ENCODE results near the gene CCT8.
"Not testable (repeated sequence)": the region's sequence is repeated elsewhere in the genome, so short reads cannot be mapped to it uniquely, and the experiment has no call there.

Gene CCT8

DNA sequence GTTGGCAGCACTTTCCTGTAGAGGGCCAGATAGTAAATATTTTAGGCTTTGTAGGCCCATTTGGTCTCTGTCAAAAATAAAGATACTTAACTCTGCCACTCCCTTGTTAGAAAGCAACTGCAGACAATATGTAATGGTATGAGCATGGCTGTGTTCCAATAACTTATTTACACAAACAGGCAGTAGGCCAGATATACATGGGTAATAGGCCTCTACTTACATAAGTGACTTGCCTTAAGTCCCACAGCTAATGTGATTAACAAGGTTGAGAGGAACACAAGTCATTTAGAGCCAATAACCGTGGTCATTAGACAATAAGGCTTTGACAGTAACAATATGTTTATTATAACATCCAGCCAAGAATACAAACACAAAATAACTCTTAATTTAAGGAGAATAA is 17.4 kb downstream of the CCT8 start:
- Mint-ChIP-seq H3K4me3 (no peak overlapping the region), H3K36me3 (peaks cover 20% of the 10 kb centered on the region)
- ATAC-seq, result no peak

DNA sequence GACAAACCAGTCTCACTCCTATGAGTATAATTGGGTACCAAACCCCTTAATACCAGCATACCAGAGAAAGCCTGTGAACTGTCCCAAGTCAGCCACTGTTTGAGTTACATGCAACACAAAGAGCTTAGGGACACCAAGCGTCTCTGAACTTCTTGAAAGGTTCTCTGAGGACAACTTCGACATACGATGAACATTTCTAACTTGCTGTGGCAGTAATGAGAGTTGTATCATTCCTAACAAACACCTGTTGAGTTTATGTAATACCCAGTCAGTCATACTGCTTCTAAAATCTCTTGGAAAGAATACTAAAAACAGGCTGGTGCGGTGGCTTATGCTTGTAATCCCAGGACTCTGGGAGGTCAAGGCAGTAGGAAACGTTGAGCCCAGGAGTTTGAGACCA is 18.4 kb downstream of the CCT8 start:
- Mint-ChIP-seq H3K27ac (no peak overlapping the region), H3K4me3 (no peak overlapping the region), H3K36me3 (peaks cover 18% of the 10 kb centered on the region), H3K9me3 (no peaks in the 10 kb centered on the region), H3K27me3 (no peaks in the 10 kb centered on the region), H3K4me1 (no peaks in the 10 kb centered on the region)
- no peak for ATAC-seq

More for the DNA sequence above, 17.4 kb downstream of the CCT8 start:
- H3K9me3 Mint-ChIP-seq, result no peaks in the 10 kb centered on the region
- H3K4me1 Mint-ChIP-seq, result no peaks in the 10 kb centered on the region
- H3K27ac Mint-ChIP-seq, result no peak overlapping the region
- no peaks in the 10 kb centered on the region for H3K27me3 Mint-ChIP-seq

DNA sequence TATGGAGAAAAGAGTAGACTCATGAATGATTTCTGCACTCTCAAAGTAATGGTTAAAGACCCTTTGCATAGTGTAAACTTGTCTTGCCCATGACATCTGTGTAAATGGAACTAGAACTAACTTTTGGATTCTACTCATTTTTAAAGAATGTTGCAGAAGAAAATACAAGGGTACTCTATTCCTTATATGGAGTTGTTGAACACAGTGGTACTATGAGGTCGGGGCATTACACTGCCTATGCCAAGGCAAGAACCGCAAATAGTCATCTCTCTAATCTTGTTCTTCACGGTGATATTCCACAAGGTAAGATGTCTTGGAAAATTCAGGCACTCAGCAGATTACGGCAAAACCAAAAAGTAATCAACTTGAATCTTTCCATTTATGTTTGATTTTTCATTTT is 19.8 kb downstream of the CCT8 start:
- Mint-ChIP-seq H3K9me3 (no peaks in the 10 kb centered on the region), H3K27ac (no peak overlapping the region), H3K4me3 (no peak overlapping the region), H3K36me3 (peaks cover 30% of the 10 kb centered on the region), H3K4me1 (no peaks in the 10 kb centered on the region), H3K27me3 (no peaks in the 10 kb centered on the region)
- no peak for ATAC-seq

DNA sequence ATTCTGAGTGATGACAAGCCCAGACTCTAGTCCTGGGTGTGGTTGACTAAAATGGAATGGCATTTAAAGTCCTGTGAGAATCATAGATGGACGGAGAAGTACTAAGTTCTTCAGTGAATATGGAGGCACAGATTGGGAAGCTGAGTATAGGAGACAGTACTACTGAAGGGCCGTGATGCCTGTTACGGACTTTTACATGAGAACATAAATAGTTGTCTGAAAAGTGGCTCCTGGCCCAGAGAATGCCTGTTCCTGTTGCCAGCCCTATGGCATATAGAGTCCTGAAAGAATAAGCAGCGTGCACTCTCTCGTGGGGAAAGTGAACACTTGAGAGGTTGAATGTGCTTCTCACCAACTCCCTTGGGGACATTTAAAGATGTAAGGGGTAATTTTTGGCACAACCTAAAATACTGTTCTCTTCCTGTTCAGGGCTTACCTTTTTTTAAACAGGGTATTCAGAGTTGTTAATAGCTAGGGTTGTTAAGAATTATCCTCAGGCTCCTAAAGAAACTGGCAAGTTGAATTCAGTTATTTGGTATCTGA is 20.4 kb downstream of the CCT8 start:
- H3K4me1 Mint-ChIP-seq, result no peaks in the 10 kb centered on the region
- H3K4me3 Mint-ChIP-seq, result no peak overlapping the region
- no peaks in the 10 kb centered on the region for H3K9me3 Mint-ChIP-seq
- no peaks in the 10 kb centered on the region for H3K27me3 Mint-ChIP-seq
- H3K36me3 Mint-ChIP-seq, result peaks cover 32% of the 10 kb centered on the region
- peak; percentile 43 for ATAC-seq
- H3K27ac Mint-ChIP-seq, result no peak overlapping the region

DNA sequence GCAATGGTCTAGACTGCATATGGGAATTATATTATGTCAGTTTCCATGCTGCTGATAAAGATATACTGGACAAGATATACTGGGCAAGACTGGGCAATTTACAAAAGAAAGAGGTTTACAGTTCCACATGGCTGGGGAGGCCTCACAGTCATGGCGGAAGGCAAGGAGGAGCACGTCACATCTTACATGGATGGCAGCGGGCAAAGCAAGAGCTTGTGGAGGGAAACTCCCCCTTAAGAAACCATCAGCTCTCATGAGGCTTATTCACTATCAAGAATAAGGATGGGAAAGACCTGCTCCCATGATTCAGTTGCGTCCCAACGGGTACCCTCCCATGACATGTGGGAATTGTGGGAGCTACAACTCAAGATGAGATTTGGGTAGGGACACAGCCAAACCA is 21.2 kb downstream of the CCT8 start:
- Mint-ChIP-seq H3K9me3 (no peaks in the 10 kb centered on the region), H3K36me3 (peaks cover 36% of the 10 kb centered on the region), H3K27me3 (no peaks in the 10 kb centered on the region), H3K4me1 (no peaks in the 10 kb centered on the region), H3K27ac (no peak overlapping the region), H3K4me3 (no peak overlapping the region)
- no peak for ATAC-seq

DNA sequence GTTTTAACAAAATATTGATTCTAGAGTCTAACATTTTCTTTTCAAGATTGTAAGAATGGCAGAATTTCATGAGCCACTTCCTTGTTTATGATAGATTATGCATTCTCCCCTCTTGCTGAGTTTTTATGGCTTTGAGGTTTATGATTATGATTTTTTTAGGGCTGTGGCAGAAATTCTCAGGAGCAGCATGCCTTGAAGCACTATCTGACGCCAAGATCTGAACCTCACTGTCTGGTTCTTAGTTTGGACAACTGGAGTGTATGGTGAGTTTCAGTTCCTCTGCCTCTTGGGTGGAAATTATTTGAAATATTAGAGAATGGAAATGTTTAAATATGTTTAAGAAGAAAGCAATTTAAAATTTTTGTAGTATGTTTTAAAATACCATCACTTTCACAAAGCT is 38.8 kb downstream of the CCT8 start:
- Mint-ChIP-seq H3K27me3 (no peaks in the 10 kb centered on the region), H3K9me3 (no peaks in the 10 kb centered on the region), H3K36me3 (peaks cover 40% of the 10 kb centered on the region), H3K4me1 (peaks cover 14% of the 10 kb centered on the region), H3K4me3 (no peak overlapping the region), H3K27ac (peak overlapping the region; percentile 36)
- ATAC-seq, result peak; percentile 61

DNA sequence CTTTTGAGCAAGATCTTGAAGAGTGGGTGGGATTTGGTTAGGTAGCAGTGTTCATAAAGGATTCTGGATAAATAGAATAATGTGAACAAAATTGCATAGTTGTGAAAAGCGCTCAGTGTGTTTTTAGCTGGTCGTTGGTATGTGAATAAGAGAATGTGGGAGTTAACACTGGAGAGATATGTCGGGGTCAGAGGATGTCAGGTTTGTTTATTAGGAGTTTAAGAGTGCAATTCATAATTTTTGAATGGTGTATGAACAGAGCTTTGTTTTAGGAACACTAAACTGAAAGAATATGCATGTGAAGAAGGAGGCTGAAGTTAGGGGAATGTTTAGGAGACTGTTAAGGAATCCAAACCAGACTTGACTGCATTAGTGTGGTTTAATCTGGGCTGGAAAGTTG is 39.6 kb downstream of the CCT8 start:
- H3K27me3 Mint-ChIP-seq, result no peaks in the 10 kb centered on the region
- H3K36me3 Mint-ChIP-seq, result peaks cover 40% of the 10 kb centered on the region
- H3K9me3 Mint-ChIP-seq, result no peaks in the 10 kb centered on the region
- ATAC-seq, result no peak
- H3K27ac Mint-ChIP-seq, result peak overlapping the region; percentile 36
- peaks cover 14% of the 10 kb centered on the region for H3K4me1 Mint-ChIP-seq
- H3K4me3 Mint-ChIP-seq, result no peak overlapping the region

DNA sequence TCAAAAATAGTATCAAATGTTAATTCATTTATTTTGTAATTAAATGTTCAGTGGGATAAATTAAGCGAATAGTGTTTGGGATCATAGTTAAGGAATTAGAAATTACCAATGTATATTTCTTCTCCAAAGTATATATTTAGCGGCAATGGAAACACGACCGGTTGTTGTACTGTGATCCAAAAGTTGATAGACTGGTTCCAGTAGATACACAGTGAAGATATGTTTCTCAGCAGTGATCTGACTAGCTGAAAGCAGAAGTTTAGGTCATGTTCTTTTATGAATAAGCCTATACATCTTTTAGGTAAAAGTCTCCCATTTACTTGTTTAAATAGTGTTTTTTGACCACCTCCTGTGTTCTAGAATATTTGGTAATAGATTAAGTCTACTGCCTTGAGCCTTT is 40.1 kb downstream of the CCT8 start:
- Mint-ChIP-seq H3K36me3 (peaks cover 39% of the 10 kb centered on the region), H3K27me3 (no peaks in the 10 kb centered on the region)

DNA sequence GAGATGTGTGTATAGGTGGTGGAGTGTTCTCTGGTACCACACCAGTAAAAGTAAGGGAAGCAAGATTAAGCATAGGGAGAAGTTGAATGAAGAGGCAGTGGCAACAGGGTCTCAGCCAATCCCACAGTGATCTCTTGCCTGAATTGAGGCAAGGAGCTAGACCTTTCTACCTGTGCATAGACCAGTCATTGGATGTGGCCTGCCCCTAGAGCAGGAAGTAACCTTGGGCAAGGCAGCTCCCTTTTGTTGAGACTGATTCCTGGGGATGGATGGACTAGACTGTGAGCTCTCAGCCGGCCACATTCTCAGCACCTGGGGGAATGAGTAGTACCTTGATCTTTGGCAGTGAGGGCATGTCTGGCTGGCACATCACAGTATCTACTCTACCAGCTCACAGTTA is 42.5 kb downstream of the CCT8 start:
- peaks cover 26% of the 10 kb centered on the region for H3K36me3 Mint-ChIP-seq
- no peaks in the 10 kb centered on the region for H3K27me3 Mint-ChIP-seq
- no peak for ATAC-seq
- H3K27ac Mint-ChIP-seq, result no peak overlapping the region
- no peaks in the 10 kb centered on the region for H3K9me3 Mint-ChIP-seq
- no peak overlapping the region for H3K4me3 Mint-ChIP-seq
- H3K4me1 Mint-ChIP-seq, result peaks cover 25% of the 10 kb centered on the region

More for the DNA sequence above, 40.1 kb downstream of the CCT8 start:
- Mint-ChIP-seq H3K9me3 (no peaks in the 10 kb centered on the region), H3K4me3 (no peak overlapping the region), H3K4me1 (peaks cover 14% of the 10 kb centered on the region), H3K27ac (peak overlapping the region; percentile 36)
- no peak for ATAC-seq

DNA sequence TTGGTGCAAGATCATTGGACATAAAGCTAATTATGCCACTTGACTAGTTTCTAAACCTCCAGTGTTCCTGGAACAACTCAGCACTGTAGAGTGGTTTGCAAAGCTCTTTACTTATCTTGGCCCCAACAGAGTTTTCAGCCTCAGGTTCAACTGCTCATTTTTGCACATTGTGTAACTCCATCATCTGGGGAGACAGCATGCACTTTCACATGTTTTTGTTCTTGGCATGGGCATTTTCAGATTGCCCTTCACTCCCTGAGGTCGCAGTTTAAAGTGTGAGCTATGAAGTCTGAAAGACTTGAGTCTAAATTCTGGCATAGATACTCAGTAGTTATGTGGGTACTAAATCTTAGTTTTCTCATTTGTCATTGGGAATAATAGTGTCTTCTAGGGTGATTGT is 43.9 kb downstream of the CCT8 start:
- peaks cover 27% of the 10 kb centered on the region for H3K4me1 Mint-ChIP-seq
- H3K9me3 Mint-ChIP-seq, result no peaks in the 10 kb centered on the region
- H3K4me3 Mint-ChIP-seq, result no peak overlapping the region
- no peaks in the 10 kb centered on the region for H3K27me3 Mint-ChIP-seq
- no peak for ATAC-seq
- H3K27ac Mint-ChIP-seq, result no peak overlapping the region
- peaks cover 20% of the 10 kb centered on the region for H3K36me3 Mint-ChIP-seq

DNA sequence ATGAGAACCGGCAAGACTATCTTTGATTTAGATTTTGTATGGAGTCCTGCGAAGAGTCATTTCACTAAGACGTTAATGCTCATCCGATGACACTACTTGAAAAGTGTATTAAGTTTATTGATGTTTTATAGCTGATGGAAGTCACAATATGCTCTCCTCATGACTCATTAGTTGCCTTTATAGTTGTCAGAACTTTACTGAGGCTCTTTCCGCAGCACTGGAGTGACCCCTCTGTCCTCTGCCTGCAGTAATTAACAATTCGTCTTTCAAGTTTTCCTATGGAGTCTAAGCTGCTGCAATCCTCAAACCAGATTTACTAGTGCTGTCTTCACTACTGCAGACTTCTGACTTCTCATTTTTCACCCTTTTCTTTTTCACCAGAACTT is 48.1 kb downstream of the CCT8 start:
- peak overlapping the region; percentile 89 for H3K4me3 Mint-ChIP-seq
- no peaks in the 10 kb centered on the region for H3K27me3 Mint-ChIP-seq
- no peaks in the 10 kb centered on the region for H3K9me3 Mint-ChIP-seq
- H3K36me3 Mint-ChIP-seq, result peaks cover 2% of the 10 kb centered on the region
- H3K27ac Mint-ChIP-seq, result peak overlapping the region; percentile 94
- H3K4me1 Mint-ChIP-seq, result peaks cover 21% of the 10 kb centered on the region
- no peak for ATAC-seq

DNA sequence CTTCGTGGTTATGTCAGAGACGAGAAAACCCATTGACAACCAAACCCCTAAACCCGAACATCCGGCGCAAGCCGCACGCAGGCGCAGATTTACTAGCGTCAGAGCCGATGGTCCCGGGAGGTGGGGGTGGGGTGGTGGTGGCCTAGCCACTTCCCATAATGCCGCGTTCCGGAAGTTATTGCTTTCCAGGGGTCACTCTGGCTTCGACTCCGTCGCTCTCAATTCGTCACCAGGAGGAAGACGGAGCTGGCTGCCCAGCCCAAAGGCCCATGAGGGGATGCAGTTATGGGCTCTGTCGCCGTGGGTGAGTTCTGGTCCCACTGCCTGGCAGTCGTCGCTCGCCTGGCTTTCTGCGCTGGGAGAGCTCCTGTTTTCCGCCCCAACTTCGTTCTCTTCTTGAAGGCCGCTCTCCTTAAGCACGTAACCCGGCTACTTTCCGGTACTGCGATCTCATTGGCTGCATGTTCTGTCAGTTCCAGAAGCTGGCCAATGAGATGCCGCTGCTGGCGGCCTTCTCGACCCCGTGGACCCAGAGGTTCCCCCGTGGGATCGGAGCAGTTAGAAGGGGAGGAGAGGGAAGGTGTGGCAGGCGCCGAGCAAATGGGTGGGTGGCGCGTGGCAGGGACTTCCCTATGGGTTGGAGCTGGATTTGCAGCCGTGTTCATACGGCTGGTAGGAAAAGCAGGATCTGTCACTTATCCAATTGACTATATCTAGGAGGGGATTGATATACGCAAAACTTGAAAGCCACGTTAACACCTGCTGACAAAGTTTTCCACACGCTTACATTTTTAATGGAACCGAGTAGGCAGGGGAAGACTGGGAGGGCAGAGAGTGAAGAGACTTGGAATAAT is 48.7 kb downstream of the CCT8 start, which contains the start of gene USP16:
TSS of gene USP16 (plus strand) at position 195 of the 854 bp plus-strand sequence. CDS start 3,246 bp downstream, outside the sequence.
- H3K4me3 Mint-ChIP-seq, result peak within 1 kb of the TSS; percentile 89
- H3K27ac Mint-ChIP-seq, result peak within 1 kb of the TSS; percentile 94
- ATAC-seq, result peak; percentile 99
- H3K36me3 Mint-ChIP-seq, result no peaks in the 10 kb centered on the region
- no peaks in the 10 kb centered on the region for H3K9me3 Mint-ChIP-seq
- H3K27me3 Mint-ChIP-seq, result no peaks in the 10 kb centered on the region
- peaks cover 24% of the 10 kb centered on the region for H3K4me1 Mint-ChIP-seq

DNA sequence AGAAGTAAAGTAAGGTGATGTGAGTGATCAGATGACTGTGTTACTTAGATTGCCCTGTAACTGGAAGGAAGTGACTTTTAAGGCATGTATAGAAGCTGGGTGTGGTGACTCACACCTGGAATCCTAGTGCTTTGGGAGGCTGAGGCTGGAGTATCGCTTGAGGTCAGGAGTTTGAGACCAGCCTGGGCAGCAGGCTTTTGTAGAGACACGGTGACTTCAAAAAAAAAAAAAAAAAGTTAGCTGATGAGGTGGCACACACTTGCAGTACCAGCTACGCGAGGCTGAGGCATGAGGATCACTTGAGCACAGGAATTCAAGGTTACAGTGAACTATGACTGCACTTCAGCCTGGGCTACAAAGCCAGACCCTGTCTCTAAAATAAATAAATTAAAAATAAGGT is 51.3 kb downstream of the CCT8 start:
- no peaks in the 10 kb centered on the region for H3K9me3 Mint-ChIP-seq
- ATAC-seq, result no peak
- no peak overlapping the region for H3K4me3 Mint-ChIP-seq
- no peaks in the 10 kb centered on the region for H3K36me3 Mint-ChIP-seq
- H3K4me1 Mint-ChIP-seq, result peaks cover 38% of the 10 kb centered on the region
- no peaks in the 10 kb centered on the region for H3K27me3 Mint-ChIP-seq
- H3K27ac Mint-ChIP-seq, result no peak overlapping the region

DNA sequence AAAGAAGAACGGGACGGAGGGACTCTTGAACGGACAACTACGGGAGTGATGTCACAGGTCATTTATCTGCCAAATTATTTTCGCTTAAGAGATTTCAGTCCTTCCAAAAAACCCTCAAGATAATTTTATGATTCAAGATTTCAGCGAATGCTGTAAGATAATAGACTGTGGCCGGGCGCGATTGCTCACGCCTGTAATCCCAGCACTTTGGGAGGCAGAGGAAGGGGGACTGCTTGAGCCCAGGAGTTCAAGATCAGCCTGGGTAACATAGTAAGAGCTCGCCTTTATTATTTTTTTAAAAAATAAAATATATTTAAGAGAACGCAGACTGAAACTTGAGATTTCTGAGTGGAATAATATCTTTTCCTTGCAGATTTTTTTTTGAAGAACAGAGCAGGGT is 54.9 kb downstream of the CCT8 start:
- H3K27ac Mint-ChIP-seq, result peak overlapping the region; percentile 75
- peak overlapping the region; percentile 78 for H3K4me3 Mint-ChIP-seq
- no peaks in the 10 kb centered on the region for H3K9me3 Mint-ChIP-seq
- H3K4me1 Mint-ChIP-seq, result peaks cover 20% of the 10 kb centered on the region
- no peaks in the 10 kb centered on the region for H3K36me3 Mint-ChIP-seq
- ATAC-seq, result no peak
- H3K27me3 Mint-ChIP-seq, result no peaks in the 10 kb centered on the region

DNA sequence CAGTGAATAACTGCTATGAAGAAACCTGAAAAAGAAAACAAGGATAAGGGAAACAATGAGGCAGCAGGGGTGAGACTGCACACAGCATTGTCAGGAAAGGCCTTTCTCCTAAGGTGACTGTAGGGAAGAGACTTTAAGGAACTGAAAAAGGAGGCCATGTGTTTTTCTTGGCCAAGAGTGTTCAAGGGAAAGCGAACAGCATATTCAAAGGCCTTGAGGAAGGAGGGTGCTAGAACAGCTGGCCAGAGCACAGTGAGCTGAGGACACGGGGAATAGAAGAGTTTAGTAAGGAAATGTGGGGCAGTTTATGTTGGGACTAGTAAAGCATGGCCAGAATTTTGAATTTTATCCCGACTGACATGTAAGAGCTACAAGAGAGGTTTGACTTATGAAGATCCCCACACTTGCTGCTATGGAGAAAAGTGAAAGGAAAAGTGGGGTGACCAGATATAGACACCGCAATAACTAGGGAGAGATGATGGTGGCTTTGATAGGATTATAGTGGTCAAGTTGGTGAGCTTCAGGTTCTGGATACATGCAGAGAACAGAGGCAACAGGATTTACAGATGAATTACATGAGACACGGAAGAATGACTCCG is 55.7 kb downstream of the CCT8 start:
- no peaks in the 10 kb centered on the region for H3K9me3 Mint-ChIP-seq
- peaks cover 20% of the 10 kb centered on the region for H3K4me1 Mint-ChIP-seq
- ATAC-seq, result no peak
- H3K36me3 Mint-ChIP-seq, result no peaks in the 10 kb centered on the region
- H3K27me3 Mint-ChIP-seq, result no peaks in the 10 kb centered on the region
- H3K4me3 Mint-ChIP-seq, result peak overlapping the region; percentile 78
- H3K27ac Mint-ChIP-seq, result peak overlapping the region; percentile 75

DNA sequence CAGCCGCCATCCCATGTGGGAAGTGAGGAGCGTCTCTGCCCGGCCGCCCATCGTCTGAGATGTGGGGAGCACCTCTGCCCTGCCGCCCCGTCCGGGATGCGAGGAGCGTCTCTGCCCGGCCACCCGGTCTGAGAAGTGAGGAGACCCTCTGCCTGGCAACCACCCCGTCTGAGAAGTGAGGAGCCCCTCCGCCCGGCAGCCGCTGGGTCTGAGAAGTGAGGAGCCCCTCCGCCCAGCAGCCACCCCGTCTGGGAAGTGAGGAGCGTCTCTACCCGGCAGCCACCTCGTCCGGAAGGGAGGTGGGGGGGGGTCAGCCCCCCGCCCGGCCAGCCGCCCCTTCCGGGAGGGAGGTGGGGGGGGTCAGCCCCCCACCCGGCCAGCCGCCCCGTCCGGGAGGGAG is 62.2 kb downstream of the CCT8 start:
- H3K36me3 Mint-ChIP-seq, H3K4me1 Mint-ChIP-seq, H3K27me3 Mint-ChIP-seq, H3K9me3 Mint-ChIP-seq, H3K4me3 Mint-ChIP-seq, ATAC-seq, H3K27ac Mint-ChIP-seq: not testable (repeated sequence)

Data from stimulated activated memory B cell treated with anti-CD40 and anti-IgM and Interleukin-4, amounts not matched to agents 10 μg/mL and 1 μg/mL and 100 μg/mL, for 72 hours (primary cell).